ENCODE measurements around the gene TGFB2.

TGFB2 gene

DNA sequence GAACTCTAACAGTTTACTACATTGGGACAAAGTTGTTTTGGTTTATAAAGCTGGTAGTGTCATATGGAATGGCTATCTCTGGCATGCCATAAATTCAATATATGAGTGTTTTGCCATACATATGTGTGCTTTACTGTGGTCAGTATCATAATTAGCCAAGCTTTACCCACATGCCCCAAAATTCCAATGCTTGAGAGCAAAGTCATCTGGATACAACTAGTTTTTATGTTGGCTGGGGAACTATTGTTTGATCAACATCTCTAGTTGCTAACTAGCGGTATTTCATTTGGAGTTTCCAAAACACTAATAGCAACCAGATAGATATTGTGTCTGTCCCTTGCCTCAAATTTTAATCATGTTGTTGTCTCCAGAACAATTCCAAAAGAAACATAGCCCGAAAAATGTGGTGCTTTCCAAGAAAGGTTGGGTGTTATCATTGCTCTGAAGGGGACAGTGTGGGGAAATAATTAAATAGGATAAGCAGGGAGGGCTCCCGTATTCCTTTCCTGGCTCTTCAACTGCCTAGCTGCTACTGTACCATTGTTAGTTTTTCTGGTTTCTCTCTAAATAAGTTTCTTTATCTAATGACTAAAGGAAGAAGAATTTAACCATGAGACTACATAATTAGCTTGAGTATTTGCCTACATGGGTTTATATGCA is 136.1 kb downstream of the TGFB2 start:
- TF ChIP-seq, protein P1, sequence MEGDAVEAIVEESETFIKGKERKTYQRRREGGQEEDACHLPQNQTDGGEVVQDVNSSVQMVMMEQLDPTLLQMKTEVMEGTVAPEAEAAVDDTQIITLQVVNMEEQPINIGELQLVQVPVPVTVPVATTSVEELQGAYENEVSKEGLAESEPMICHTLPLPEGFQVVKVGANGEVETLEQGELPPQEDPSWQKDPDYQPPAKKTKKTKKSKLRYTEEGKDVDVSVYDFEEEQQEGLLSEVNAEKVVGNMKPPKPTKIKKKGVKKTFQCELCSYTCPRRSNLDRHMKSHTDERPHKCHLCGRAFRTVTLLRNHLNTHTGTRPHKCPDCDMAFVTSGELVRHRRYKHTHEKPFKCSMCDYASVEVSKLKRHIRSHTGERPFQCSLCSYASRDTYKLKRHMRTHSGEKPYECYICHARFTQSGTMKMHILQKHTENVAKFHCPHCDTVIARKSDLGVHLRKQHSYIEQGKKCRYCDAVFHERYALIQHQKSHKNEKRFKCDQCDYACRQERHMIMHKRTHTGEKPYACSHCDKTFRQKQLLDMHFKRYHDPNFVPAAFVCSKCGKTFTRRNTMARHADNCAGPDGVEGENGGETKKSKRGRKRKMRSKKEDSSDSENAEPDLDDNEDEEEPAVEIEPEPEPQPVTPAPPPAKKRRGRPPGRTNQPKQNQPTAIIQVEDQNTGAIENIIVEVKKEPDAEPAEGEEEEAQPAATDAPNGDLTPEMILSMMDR (IDR thresholded peaks at IDR 0.05; ENCODE audit: control extremely low read depth, extremely low read depth, low read depth, missing control alignments), result no peak
- POLR2A ChIA-PET, result no interaction called here
- CTCF ChIA-PET, result interaction anchor here (1.3 kb wide), 2 partner anchors 10 to 27 kb away, joined by 3 read pairs; no protein-coding TSS in a partner anchor
- DNase-seq (ENCODE audit: extremely low spot score), result no peak

DNA sequence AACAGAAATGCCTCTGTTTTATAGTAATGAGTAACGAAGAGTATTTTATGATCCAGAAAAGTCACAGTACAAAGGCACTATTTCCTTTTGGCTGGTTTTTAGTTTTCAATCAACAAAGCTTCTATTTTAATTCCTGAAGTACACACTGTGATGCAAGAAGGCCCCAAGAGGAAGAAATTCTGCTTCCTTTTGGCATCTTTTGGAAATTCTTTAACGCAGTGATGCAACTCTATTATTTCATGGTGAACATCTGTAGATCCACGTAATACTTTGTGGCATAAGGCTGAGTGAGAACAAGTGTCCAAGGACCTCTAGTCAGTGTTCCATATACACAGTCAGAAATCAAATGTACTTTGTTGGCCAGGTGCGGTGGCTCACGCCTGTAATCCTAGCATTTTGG is 137.5 kb downstream of the TGFB2 start:
- ChIA-PET CTCF (no interaction called here), POLR2A (no interaction called here)
- TF ChIP-seq, protein P1 (IDR thresholded peaks at IDR 0.05; ENCODE audit: control extremely low read depth, extremely low read depth, low read depth, missing control alignments), result no peak
- DNase-seq (ENCODE audit: extremely low spot score), result no peak

DNA sequence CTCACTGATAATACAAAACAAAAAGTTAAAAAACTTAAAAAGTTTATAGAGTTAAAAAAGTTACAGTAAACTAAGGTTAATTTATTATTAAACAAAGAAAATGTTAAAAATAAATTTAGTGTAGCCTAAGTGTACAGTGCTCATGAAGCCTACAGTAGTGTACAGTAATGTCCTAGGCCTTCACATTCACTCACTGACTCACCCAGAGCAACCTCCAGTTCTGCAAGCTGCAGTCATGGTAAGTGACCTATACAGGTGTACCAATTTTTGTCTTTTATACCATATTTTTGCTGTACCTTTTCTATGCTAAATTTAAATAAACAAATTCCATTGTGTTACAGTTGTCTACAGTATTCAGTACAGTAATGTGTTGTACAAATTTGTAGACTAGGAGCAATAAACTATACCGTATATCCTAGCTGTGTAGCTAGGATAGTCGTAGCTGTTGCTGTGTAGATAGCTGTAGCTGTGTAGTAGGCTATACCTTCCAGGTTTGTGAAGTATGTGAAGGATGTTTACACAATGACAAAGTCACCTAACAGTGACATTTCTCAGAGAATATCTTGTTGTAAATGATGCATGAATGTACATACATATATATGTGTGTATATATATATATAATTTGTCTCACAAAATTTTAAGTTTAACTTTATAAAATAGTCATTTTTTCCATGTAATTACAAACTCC is 140.2 kb downstream of the TGFB2 start:
- DNase-seq (ENCODE audit: extremely low spot score), result no peak
- TF ChIP-seq, protein P1 (IDR thresholded peaks at IDR 0.05; ENCODE audit: control extremely low read depth, extremely low read depth, low read depth, missing control alignments), result no peak
- POLR2A ChIA-PET, result no interaction called here
- CTCF ChIA-PET, result interaction anchor here (1.4 kb wide), 1 partner anchor 10 kb away, joined by 3 read pairs; no protein-coding TSS in a partner anchor

DNA sequence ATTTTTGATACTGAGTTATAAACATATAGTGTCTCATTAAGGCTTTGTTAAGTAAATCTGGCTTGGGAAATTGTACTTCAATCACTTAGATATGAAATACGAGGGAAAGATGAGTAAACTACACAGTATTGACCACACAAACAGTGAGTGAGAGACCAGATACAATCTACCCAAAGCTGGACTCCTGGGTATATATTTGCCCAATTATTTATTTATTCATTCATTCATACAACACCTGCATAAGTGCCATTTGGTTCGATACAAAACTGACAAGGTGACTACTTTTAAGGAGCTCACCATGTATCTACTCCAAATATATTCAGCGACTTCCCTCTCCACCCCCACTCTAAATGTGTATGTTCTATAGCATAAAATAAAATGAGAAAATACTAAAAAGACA is 143.4 kb downstream of the TGFB2 start:
- TF ChIP-seq, protein P1 (IDR thresholded peaks at IDR 0.05; ENCODE audit: control extremely low read depth, extremely low read depth, low read depth, missing control alignments), result no peak
- no peak for DNase-seq (ENCODE audit: extremely low spot score)
- CTCF ChIA-PET, result interaction anchor here (1.6 kb wide), 1 partner anchor 9 kb away, joined by 6 read pairs; no protein-coding TSS in a partner anchor
- POLR2A ChIA-PET, result no interaction called here

DNA sequence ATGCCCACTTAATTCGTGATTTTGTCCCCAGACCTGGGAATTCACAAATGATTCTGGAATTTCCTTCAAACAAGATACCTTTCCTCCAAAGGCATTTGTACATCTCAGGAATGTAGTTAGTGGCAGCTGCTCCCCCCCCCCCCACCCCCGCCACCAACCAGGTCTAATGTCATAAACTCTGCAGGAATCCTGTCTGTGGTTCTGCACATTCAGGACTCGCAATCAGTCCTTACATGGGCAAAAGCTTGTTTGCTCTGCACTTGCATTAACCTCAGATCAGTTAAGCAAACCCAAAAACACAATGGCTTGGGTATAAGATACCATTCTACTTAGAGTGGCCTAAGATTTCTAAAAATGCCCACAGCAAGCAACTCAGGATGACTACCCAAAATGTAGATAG is 143.8 kb downstream of the TGFB2 start:
- no peak for DNase-seq (ENCODE audit: extremely low spot score)
- TF ChIP-seq, protein P1 (IDR thresholded peaks at IDR 0.05; ENCODE audit: control extremely low read depth, extremely low read depth, low read depth, missing control alignments), result no peak
- ChIA-PET CTCF (interaction anchor here (1.6 kb wide), 1 partner anchor 10 kb away, joined by 6 read pairs; no protein-coding TSS in a partner anchor), POLR2A (no interaction called here)

DNA sequence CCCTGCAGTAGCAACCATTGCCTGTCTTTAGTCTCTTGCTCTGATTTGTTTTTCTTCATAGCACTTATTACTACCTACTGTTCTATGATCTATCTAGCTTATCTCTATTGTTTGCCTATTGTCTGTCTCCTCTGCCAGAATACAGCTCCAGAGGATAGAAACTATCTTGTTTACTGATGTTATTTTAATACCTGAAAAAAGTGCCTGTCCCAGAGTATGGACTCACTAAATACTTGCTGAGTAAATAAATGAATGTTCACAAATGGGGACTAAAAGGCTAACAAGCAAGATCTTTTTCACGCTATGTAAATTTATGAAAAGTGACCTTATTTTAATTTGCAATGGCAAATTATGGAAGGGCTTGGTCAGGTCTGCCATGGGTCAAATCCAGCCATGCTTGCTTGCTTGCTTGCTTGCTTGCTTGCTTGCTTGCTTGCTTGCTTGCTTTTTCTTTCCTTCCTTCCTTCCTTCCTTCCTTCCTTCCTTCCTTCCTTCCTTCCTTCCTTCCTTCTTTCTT is 145.3 kb downstream of the TGFB2 start:
- no peak for DNase-seq (ENCODE audit: extremely low spot score)
- ChIA-PET CTCF (interaction anchor here (1.5 to 2.1 kb wide), 2 partner anchors 10 to 11 kb away, joined by 3 to 7 read pairs; no protein-coding TSS in a partner anchor), POLR2A (no interaction called here)
- TF ChIP-seq, protein P1 (IDR thresholded peaks at IDR 0.05; ENCODE audit: control extremely low read depth, extremely low read depth, low read depth, missing control alignments), result no peak

Measured in GM10248 (cell line).